ENCODE data around the gene UTS2B. TPM values are rescaled to one million over a fixed set of nuclear protein-coding genes. Genes with fewer than 3 reads are reported as not detected.
"Not testable (repeated sequence)": the region's sequence is repeated elsewhere in the genome, so short reads cannot be mapped to it uniquely, and the experiment has no call there.

Gene UTS2B
- polyA plus RNA-seq, 1 of the 3 experiments (the other 2 are of a cell fraction) = 0.03 TPM

- POLR2A ChIA-PET = no interaction called here
- TF ChIP-seq GABPA (IDR thresholded peaks at IDR 0.05; ENCODE audit: low read depth) (no peak), FOXJ3 (CRISPR knock-in tag; IDR thresholded peaks at IDR 0.05) (no peak)
- Histone ChIP-seq H4K20me1 (ENCODE audit: insufficient read depth) (no peaks in the 10 kb centered on the region), H3K4me3 (ENCODE audit: low read depth in 2 of 2, low read length in 1 of 2) (no peak overlapping the region), H3K36me3 (replicated peaks in 1 of 2; ENCODE audit: control insufficient read depth in 1 of 2, insufficient read depth in 2 of 2, low read length in 1 of 2) (no peaks in the 10 kb centered on the region), H3F3A (replicated peaks; ENCODE audit: insufficient read depth) (no peaks in the 10 kb centered on the region), H3K79me2 (ENCODE audit: insufficient read depth) (no peaks in the 10 kb centered on the region), H3K9ac (no peak overlapping the region), H3K9me2 (no peaks in the 10 kb centered on the region), H3K27me3 (ENCODE audit: insufficient read depth) (no peaks in the 10 kb centered on the region; the same call in 1 of the 2 replicates), H2AFZ (ENCODE audit: low read depth) (no peak overlapping the region), H3K4me2 (no peak overlapping the region), H3K27ac (ENCODE audit: low read depth in 2 of 2, low read length in 1 of 2) (no peak overlapping the region), H3K9me3 (no peaks in the 10 kb centered on the region), H3K4me1 (ENCODE audit: control insufficient read depth in 1 of 2, insufficient read depth in 2 of 2, low read depth in 1 of 2, low read length in 1 of 2) (no peaks in the 10 kb centered on the region)
- DNase-seq = no peak
- CTCF ChIA-PET = interaction anchor here (1.2 kb wide), 1 partner anchor 31 kb away, joined by 3 read pairs; no protein-coding TSS in a partner anchor
These were observed 54.6 kb downstream of the UTS2B start for GRCh38 chr3:191275751-191276150.

- H3K4me1 ChIP-seq (ENCODE audit: control insufficient read depth in 1 of 2, insufficient read depth in 2 of 2, low read depth in 1 of 2, low read length in 1 of 2); H3K36me3 ChIP-seq (replicated peaks in 1 of 2; ENCODE audit: control insufficient read depth in 1 of 2, insufficient read depth in 2 of 2, low read length in 1 of 2); H3K27me3 ChIP-seq (ENCODE audit: insufficient read depth); H3K9me2 ChIP-seq; H3K27ac ChIP-seq (ENCODE audit: low read depth in 2 of 2, low read length in 1 of 2); H4K20me1 ChIP-seq (ENCODE audit: insufficient read depth); POLR2A ChIA-PET; H2AFZ ChIP-seq (ENCODE audit: low read depth); H3K4me3 ChIP-seq (ENCODE audit: low read depth in 2 of 2, low read length in 1 of 2); H3K9ac ChIP-seq; DNase-seq; H3K79me2 ChIP-seq (ENCODE audit: insufficient read depth); H3K9me3 ChIP-seq; H3K4me2 ChIP-seq; H3F3A ChIP-seq (replicated peaks; ENCODE audit: insufficient read depth): not testable (repeated sequence)
- 54% methylated on average over 14 of the region's 14 CpGs for WGBS (ENCODE audit: low lambda C conversion rate)
- CTCF ChIA-PET = interaction anchor here (1.2 kb wide), 1 partner anchor 32 kb away, joined by 3 read pairs; no protein-coding TSS in a partner anchor
These were observed 55.1 kb downstream of the UTS2B start for GRCh38 chr3:191275244-191275643.

- POLR2A ChIA-PET = no interaction called here
- 37% methylated on average over 5 of the region's 5 CpGs for WGBS (ENCODE audit: low lambda C conversion rate)
- no peaks in the 10 kb centered on the region for H3K4me1 ChIP-seq (ENCODE audit: control insufficient read depth in 1 of 2, insufficient read depth in 2 of 2, low read depth in 1 of 2, low read length in 1 of 2)
- no peak overlapping the region for H2AFZ ChIP-seq (ENCODE audit: low read depth)
- H4K20me1 ChIP-seq (ENCODE audit: insufficient read depth) = no peaks in the 10 kb centered on the region
- H3K79me2 ChIP-seq (ENCODE audit: insufficient read depth) = no peaks in the 10 kb centered on the region
- CTCF ChIA-PET = no interaction called here
- no peak for DNase-seq
- no peaks in the 10 kb centered on the region for H3K9me3 ChIP-seq
- no peaks in the 10 kb centered on the region for H3K9me2 ChIP-seq
- no peak overlapping the region for H3K9ac ChIP-seq
- no peak overlapping the region for H3K27ac ChIP-seq (ENCODE audit: low read depth in 2 of 2, low read length in 1 of 2)
- H3K27me3 ChIP-seq (ENCODE audit: insufficient read depth) = no peaks in the 10 kb centered on the region; the same call in 1 of the 2 replicates
- no peak overlapping the region for H3K4me2 ChIP-seq
- no peaks in the 10 kb centered on the region for H3K36me3 ChIP-seq (replicated peaks in 1 of 2; ENCODE audit: control insufficient read depth in 1 of 2, insufficient read depth in 2 of 2, low read length in 1 of 2)
- TF ChIP-seq NFIC (IDR thresholded peaks at IDR 0.05; ENCODE audit: borderline replicate concordance) = no peak
- no peak for TF ChIP-seq YY1 (IDR thresholded peaks at IDR 0.05; ENCODE audit: low read depth)
- TF ChIP-seq MEF2A (IDR thresholded peaks at IDR 0.05; ENCODE audit: borderline replicate concordance, low read depth) = no peak
- TF ChIP-seq POLR2AphosphoS5 (IDR thresholded peaks at IDR 0.05; ENCODE audit: low read depth, low read length) = no peak
- no peak for TF ChIP-seq SIN3A (IDR thresholded peaks at IDR 0.05; ENCODE audit: borderline replicate concordance, low read depth, low read length)
- no peak overlapping the region for H3K4me3 ChIP-seq (ENCODE audit: low read depth in 2 of 2, low read length in 1 of 2)
- no peaks in the 10 kb centered on the region for H3F3A ChIP-seq (replicated peaks; ENCODE audit: insufficient read depth)
These were observed 60.8 kb downstream of the UTS2B start for GRCh38 chr3:191269289-191270085.
